ENCODE measurements around the gene KLHL2. TPM values are rescaled to one million over a fixed set of nuclear protein-coding genes. Genes with fewer than 3 reads are reported as not detected.

Gene KLHL2
- total and polyA plus RNA-seq, 2 donors (not counting 3 experiments of a cell fraction or from before 2014, with no cell fraction given): 9.9 to 22.1 TPM

DNA sequence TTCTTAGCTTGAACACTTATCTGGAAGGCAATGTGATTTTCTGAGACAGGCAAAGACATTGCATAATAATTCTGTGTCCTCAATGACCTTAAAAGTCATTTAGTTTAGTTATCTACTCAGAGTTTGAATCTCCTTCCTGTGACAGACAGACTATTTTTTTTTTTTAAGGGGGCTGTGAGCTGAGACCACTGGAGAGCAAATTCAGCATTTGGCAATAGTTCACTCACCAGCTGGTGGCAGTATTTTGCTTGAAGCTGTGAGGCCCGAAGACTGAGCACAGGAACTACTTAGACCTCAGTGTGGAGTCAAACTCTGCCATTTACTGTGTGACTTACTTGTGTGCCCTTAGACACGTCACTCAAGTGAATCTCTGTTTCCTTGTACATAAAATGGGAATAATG, 148.5 kb downstream of the KLHL2 start:
- H4K20me1 ChIP-seq (replicated peaks; ENCODE audit: control insufficient read depth, extremely low read depth, insufficient read depth, low read length): no peaks in the 10 kb centered on the region
- no peaks in the 10 kb centered on the region for H3K9me1 ChIP-seq (replicated peaks; ENCODE audit: control insufficient read depth, extremely low read depth, insufficient read depth, low read length)
- no peak overlapping the region for H3K27ac ChIP-seq (ENCODE audit: insufficient read depth, low read depth, low read length)
- no peaks in the 10 kb centered on the region for H3K9me3 ChIP-seq (replicated peaks; ENCODE audit: control insufficient read depth, insufficient read depth, low read length)
- H3K36me3 ChIP-seq (ENCODE audit: control insufficient read depth in 2 of 2, extremely low read depth in 1 of 2, insufficient read depth in 2 of 2, low read length in 2 of 2): no peaks in the 10 kb centered on the region
- no peaks in the 10 kb centered on the region for H3K4me1 ChIP-seq (ENCODE audit: control insufficient read depth, extremely low read depth, insufficient read depth, low read length)
- H3K79me2 ChIP-seq (ENCODE audit: control insufficient read depth, insufficient read depth, low read length): no peaks in the 10 kb centered on the region
- dilution Hi-C loops (cut with MboI; ENCODE audit: extremely low pct_ligation_motif_present, low sequenced_read_pairs) (no loop called here), intact Hi-C loops (cut with micrococcal nuclease) (loop anchor here (1.0 kb wide), 1 partner anchor 108 kb away; no protein-coding TSS in a partner anchor)
- no peak for TF ChIP-seq MYC (IDR thresholded peaks at IDR 0.05; ENCODE audit: low read depth, low read length)
- TF ChIP-seq, protein P1, sequence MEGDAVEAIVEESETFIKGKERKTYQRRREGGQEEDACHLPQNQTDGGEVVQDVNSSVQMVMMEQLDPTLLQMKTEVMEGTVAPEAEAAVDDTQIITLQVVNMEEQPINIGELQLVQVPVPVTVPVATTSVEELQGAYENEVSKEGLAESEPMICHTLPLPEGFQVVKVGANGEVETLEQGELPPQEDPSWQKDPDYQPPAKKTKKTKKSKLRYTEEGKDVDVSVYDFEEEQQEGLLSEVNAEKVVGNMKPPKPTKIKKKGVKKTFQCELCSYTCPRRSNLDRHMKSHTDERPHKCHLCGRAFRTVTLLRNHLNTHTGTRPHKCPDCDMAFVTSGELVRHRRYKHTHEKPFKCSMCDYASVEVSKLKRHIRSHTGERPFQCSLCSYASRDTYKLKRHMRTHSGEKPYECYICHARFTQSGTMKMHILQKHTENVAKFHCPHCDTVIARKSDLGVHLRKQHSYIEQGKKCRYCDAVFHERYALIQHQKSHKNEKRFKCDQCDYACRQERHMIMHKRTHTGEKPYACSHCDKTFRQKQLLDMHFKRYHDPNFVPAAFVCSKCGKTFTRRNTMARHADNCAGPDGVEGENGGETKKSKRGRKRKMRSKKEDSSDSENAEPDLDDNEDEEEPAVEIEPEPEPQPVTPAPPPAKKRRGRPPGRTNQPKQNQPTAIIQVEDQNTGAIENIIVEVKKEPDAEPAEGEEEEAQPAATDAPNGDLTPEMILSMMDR (IDR thresholded peaks at IDR 0.05; ENCODE audit: extremely low read depth in 1 of 2, insufficient read depth in 1 of 2, low read depth in 1 of 2, low read length in 2 of 2): peak; percentile 40 to 61
- FAIRE-seq (peak; percentile 61), DNase-seq (ENCODE audit: low read depth, low spot score) (peak; percentile 50)
- H3K27me3 ChIP-seq (ENCODE audit: control insufficient read depth in 2 of 2, insufficient read depth in 2 of 2, low read length in 2 of 2): peaks cover 0 to 7% of the 10 kb centered on the region in 2 experiments
- no TSS peak for BruUV-seq (replicated peaks)
- H3K4me3 ChIP-seq (replicated peaks in 1 of 3; ENCODE audit: insufficient read depth in 1 of 3, low read depth in 1 of 3, low read length in 3 of 3): no peak overlapping the region
- no peak overlapping the region for H3K4me2 ChIP-seq (ENCODE audit: insufficient read depth, low read length)
- ChIA-PET CTCF (interaction anchor here (0.8 to 5.0 kb wide), 16 partner anchors 9 to 736 kb away, joined by 3 to 43 read pairs (median 7); partner anchors contain the start of gene TMEM192), POLR2A (no interaction called here)
- no peak overlapping the region for H2AFZ ChIP-seq (ENCODE audit: low read depth, low read length)
- no peak overlapping the region for H3K9ac ChIP-seq (replicated peaks; ENCODE audit: extremely low read depth, insufficient read depth, low read length)

- FAIRE-seq (no peak), DNase-seq (ENCODE audit: low read depth, low spot score) (no peak)
- H3K27ac ChIP-seq (ENCODE audit: insufficient read depth, low read depth, low read length): no peak overlapping the region
- H3K4me3 ChIP-seq (replicated peaks in 1 of 3; ENCODE audit: insufficient read depth in 1 of 3, low read depth in 1 of 3, low read length in 3 of 3): no peak overlapping the region
- H3K4me2 ChIP-seq (ENCODE audit: insufficient read depth, low read length): no peak overlapping the region
- TF ChIP-seq FOS (IDR thresholded peaks at IDR 0.05; ENCODE audit: borderline replicate concordance, insufficient read depth, low read length): no peak
- TF ChIP-seq JUN (IDR thresholded peaks at IDR 0.05; ENCODE audit: borderline replicate concordance, insufficient read depth, insufficient read length, low read depth): no peak
- no peak for TF ChIP-seq EZH2 (IDR thresholded peaks at IDR 0.05; ENCODE audit: borderline replicate concordance, low read depth, low read length, severe bottlenecking)
- no peak for TF ChIP-seq POLR2A (IDR thresholded peaks at IDR 0.05; ENCODE audit: low read depth, low read length)
- no peak for TF ChIP-seq MYC (IDR thresholded peaks at IDR 0.05; ENCODE audit: low read depth, low read length)
- TF ChIP-seq GATA2 (IDR thresholded peaks at IDR 0.05; ENCODE audit: insufficient read depth, insufficient read length, low read depth, low read length): no peak
- TF ChIP-seq, protein P2, sequence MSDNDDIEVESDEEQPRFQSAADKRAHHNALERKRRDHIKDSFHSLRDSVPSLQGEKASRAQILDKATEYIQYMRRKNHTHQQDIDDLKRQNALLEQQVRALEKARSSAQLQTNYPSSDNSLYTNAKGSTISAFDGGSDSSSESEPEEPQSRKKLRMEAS (IDR thresholded peaks at IDR 0.05; ENCODE audit: insufficient read depth, insufficient read length): no peak
- TF ChIP-seq, protein P1 (IDR thresholded peaks at IDR 0.05; ENCODE audit: extremely low read depth in 1 of 2, insufficient read depth in 1 of 2, low read depth in 1 of 2, low read length in 2 of 2): no peak
- no peak for TF ChIP-seq POLR2AphosphoS5 (IDR thresholded peaks at IDR 0.05; ENCODE audit: insufficient read depth, low read depth, low read length)
- H3K36me3 ChIP-seq (ENCODE audit: control insufficient read depth in 2 of 2, extremely low read depth in 1 of 2, insufficient read depth in 2 of 2, low read length in 2 of 2): no peaks in the 10 kb centered on the region
- H4K20me1 ChIP-seq (replicated peaks; ENCODE audit: control insufficient read depth, extremely low read depth, insufficient read depth, low read length): no peaks in the 10 kb centered on the region
- dilution Hi-C loops (cut with MboI; ENCODE audit: extremely low pct_ligation_motif_present, low sequenced_read_pairs): no loop called here
- H3K27me3 ChIP-seq (ENCODE audit: control insufficient read depth in 2 of 2, insufficient read depth in 2 of 2, low read length in 2 of 2): peaks cover 0 to 10% of the 10 kb centered on the region in 2 experiments
- no peaks in the 10 kb centered on the region for H3K79me2 ChIP-seq (ENCODE audit: control insufficient read depth, insufficient read depth, low read length)
- ChIA-PET POLR2A (no interaction called here), CTCF (interaction anchor here (1.0 to 1.6 kb wide), 3 partner anchors 20 to 229 kb away, joined by 3 to 10 read pairs (median 5); partner anchors contain the start of gene CPE)
- intact Hi-C loops (cut with micrococcal nuclease): no loop called here
- no peaks in the 10 kb centered on the region for H3K4me1 ChIP-seq (ENCODE audit: control insufficient read depth, extremely low read depth, insufficient read depth, low read length)
- H2AFZ ChIP-seq (ENCODE audit: low read depth, low read length): no peak overlapping the region
- H3K9ac ChIP-seq (replicated peaks; ENCODE audit: extremely low read depth, insufficient read depth, low read length): no peak overlapping the region
- H3K9me3 ChIP-seq (replicated peaks; ENCODE audit: control insufficient read depth, insufficient read depth, low read length): no peaks in the 10 kb centered on the region
- H3K9me1 ChIP-seq (replicated peaks; ENCODE audit: control insufficient read depth, extremely low read depth, insufficient read depth, low read length): no peaks in the 10 kb centered on the region
- no TSS peak for BruUV-seq (replicated peaks)
Observed at GRCh38 chr4:165359506-165359905, 152.1 kb downstream of the KLHL2 start.

All from endothelial cell of umbilical vein (primary cell).